Endothelial cell (in vitro differentiated cells): ENCODE data around the gene FNDC1. TPM values are rescaled to one million over a fixed set of nuclear protein-coding genes. Genes with fewer than 3 reads are reported as not detected.

Experiments
- DNase-seq: peaks from one replicate; pipeline ENCODE4 v3.0.0; 2021; ENCODE audit warnings: low spot score
- H3K27ac Mint-ChIP-seq: one replicate; pipeline ENCODE4 v1.8.0; 2021; ENCODE audit warnings: mixed read lengths, inconsistent platforms; ENCODE audit not compliant: unreplicated experiment
- H3K27me3 Mint-ChIP-seq: one replicate; pipeline ENCODE4 v1.8.0; 2021; ENCODE audit warnings: mild to moderate bottlenecking, moderate library complexity, mixed read lengths, inconsistent platforms; ENCODE audit not compliant: unreplicated experiment
- H3K36me3 Mint-ChIP-seq: one replicate; pipeline ENCODE4 v1.8.0; 2021; ENCODE audit warnings: mild to moderate bottlenecking, low read depth, mixed read lengths, inconsistent platforms; ENCODE audit not compliant: unreplicated experiment
- H3K4me1 Mint-ChIP-seq: one replicate; pipeline ENCODE4 v1.8.0; 2021; ENCODE audit warnings: mild to moderate bottlenecking, mixed read lengths, inconsistent platforms; ENCODE audit not compliant: unreplicated experiment
- H3K4me3 Mint-ChIP-seq: one replicate; pipeline ENCODE4 v1.8.0; 2021; ENCODE audit warnings: mild to moderate bottlenecking, mixed read lengths, inconsistent platforms; ENCODE audit not compliant: unreplicated experiment
- H3K9me3 Mint-ChIP-seq: one replicate; pipeline ENCODE4 v1.8.0; 2021; ENCODE audit warnings: mixed read lengths, inconsistent platforms; ENCODE audit not compliant: unreplicated experiment
- total RNA-seq: library from RNA; stranded (reverse); fragmentation: NEBNext Ultra II Directional; extraction: Animal tissue kit (Norgen Biotek cat#: 25700); gene quantifications from one replicate; pipeline ENCODE4 v1.2.1, GENCODE V29; 2021; ENCODE audit not compliant: unreplicated experiment
- TF ChIP-seq, protein P1 (sequence below): fragments of 200-600 bp; sonication (generic); IDR thresholded peaks from one replicate; pipeline ENCODE4 v1.5.0; 2021; ENCODE audit warnings: antibody characterized with exemption; ENCODE audit not compliant: unreplicated experiment

FNDC1 gene
- total RNA-seq, 1 donor from 2014 or later: 1.2 TPM

DNA sequence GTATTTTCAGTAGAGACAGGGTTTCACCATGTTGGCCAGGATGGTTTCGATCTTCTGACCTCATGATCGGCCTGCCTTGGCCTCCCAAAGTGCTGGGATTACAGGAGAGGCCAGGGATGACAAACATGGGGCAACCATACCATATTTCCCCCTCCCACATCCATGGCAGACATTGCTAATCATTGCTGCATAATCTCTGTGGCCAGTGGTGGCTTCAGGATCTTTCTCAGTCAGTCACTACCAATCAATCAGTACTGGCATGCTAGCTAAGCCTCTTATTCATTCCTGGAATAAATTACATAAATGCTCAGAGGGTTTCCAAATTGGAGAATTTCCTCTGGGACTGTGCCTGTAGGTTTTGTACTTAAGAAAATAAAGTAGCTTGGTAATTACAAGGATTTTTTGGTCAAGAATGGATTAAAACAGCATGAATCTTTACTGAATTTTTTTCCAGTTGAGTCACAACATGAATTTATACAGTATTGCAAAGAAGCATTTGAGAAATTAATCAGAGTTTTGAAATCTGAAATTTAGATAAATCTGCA, 138.1 kb downstream of the FNDC1 start:
- Mint-ChIP-seq H3K4me3 (no peak overlapping the region), H3K4me1 (no peaks in the 10 kb centered on the region), H3K27ac (no peak overlapping the region), H3K27me3 (peaks cover 4% of the 10 kb centered on the region), H3K9me3 (no peaks in the 10 kb centered on the region), H3K36me3 (no peaks in the 10 kb centered on the region)
- TF ChIP-seq, protein P1, sequence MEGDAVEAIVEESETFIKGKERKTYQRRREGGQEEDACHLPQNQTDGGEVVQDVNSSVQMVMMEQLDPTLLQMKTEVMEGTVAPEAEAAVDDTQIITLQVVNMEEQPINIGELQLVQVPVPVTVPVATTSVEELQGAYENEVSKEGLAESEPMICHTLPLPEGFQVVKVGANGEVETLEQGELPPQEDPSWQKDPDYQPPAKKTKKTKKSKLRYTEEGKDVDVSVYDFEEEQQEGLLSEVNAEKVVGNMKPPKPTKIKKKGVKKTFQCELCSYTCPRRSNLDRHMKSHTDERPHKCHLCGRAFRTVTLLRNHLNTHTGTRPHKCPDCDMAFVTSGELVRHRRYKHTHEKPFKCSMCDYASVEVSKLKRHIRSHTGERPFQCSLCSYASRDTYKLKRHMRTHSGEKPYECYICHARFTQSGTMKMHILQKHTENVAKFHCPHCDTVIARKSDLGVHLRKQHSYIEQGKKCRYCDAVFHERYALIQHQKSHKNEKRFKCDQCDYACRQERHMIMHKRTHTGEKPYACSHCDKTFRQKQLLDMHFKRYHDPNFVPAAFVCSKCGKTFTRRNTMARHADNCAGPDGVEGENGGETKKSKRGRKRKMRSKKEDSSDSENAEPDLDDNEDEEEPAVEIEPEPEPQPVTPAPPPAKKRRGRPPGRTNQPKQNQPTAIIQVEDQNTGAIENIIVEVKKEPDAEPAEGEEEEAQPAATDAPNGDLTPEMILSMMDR: no peak
- no peak for DNase-seq

DNA sequence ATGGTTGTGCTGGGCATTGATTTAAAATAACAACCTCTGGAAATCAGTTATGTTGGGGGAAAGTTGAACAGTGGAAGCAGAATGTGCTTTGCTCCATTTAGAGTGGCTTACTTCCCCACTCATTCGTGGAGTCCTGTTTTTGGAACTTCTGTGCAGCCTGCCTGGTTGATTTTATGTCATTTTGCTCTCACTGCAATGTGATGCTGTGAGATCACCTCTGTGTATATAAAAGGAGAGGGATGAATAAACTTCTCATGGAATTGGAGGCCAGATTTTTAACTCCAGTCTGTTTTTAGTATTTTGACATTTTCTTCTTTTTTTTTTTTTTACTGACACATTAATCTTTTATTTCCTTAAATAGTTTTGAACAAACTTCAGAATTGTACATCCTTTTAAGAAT, 139.0 kb downstream of the FNDC1 start:
- TF ChIP-seq, protein P1: no peak
- H3K27ac Mint-ChIP-seq: no peak overlapping the region

DNA sequence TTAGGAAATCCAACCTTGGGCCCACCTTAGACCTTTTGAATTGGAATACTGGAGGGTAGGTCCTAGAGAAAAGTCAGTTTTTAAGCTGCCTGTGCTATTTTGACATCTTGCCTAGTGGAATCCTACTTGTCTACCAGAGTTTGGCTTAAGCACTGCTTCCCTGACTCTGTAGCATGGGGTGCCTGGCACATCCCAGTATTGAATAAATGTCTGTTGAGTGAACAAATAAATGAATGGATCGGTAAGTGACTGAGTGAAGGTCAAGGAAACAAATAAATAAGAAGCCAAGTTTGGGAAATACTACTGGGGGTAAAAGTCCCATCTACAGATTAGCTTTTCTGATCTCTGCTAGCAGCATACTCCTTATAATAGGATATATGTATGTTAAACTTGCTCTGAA, 140.5 kb downstream of the FNDC1 start:
- Mint-ChIP-seq H3K27me3 (no peaks in the 10 kb centered on the region), H3K9me3 (no peaks in the 10 kb centered on the region), H3K27ac (no peak overlapping the region), H3K36me3 (no peaks in the 10 kb centered on the region), H3K4me1 (no peaks in the 10 kb centered on the region), H3K4me3 (no peak overlapping the region)
- no peak for DNase-seq
- TF ChIP-seq, protein P1: no peak

More for the DNA sequence above, 139.0 kb downstream of the FNDC1 start:
- Mint-ChIP-seq H3K4me1 (no peaks in the 10 kb centered on the region), H3K4me3 (no peak overlapping the region), H3K36me3 (no peaks in the 10 kb centered on the region), H3K27me3 (peaks cover 4% of the 10 kb centered on the region), H3K9me3 (no peaks in the 10 kb centered on the region)
- no peak for DNase-seq

DNA sequence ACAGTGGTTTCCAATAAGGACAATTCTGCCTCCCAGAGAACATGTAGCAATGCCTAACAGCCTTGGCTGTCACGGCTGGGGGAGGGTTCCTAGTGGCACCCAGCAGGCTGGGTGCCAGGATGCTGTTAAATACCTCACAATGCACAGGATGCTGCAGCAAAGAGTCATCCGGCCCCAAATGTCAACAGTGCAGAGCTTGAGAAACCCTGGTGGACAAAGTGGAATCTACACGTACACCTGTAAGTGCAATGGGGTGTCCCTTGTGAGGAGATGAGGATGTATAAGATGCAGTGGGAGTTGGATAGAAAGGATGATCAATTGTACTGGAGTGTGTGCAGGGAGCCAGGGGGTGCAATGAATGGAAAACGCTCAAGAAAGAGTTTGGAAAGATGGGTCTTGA, 142.4 kb downstream of the FNDC1 start:
- no peaks in the 10 kb centered on the region for H3K27me3 Mint-ChIP-seq
- H3K4me1 Mint-ChIP-seq: no peaks in the 10 kb centered on the region
- no peaks in the 10 kb centered on the region for H3K36me3 Mint-ChIP-seq
- no peak for DNase-seq
- H3K27ac Mint-ChIP-seq: no peak overlapping the region
- TF ChIP-seq, protein P1: no peak
- no peaks in the 10 kb centered on the region for H3K9me3 Mint-ChIP-seq
- H3K4me3 Mint-ChIP-seq: no peak overlapping the region

DNA sequence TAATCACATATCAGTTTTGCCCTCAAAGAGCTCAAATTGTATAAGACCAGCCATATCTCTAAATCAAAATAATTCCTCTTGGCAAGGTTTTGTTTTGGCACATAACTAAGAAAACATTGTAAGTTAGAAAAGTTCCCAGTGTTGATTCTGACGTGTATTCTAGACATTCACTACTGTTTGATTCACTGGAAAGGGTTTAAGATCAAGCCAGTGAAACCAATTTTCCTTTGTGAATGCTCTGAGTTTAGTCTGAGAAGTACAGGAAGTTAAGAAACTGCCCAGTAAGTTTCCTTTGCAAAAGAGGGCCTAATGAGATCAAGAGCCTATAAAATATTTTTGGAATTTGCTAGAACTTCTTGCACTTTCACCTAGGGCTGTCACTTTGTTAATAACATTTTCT, 143.0 kb downstream of the FNDC1 start:
- Mint-ChIP-seq H3K4me1 (no peaks in the 10 kb centered on the region), H3K36me3 (no peaks in the 10 kb centered on the region), H3K4me3 (no peak overlapping the region), H3K9me3 (no peaks in the 10 kb centered on the region), H3K27ac (no peak overlapping the region), H3K27me3 (no peaks in the 10 kb centered on the region)
- TF ChIP-seq, protein P1: no peak
- DNase-seq: no peak
